ENCODE measurements around the gene RAB3C.
A peak's percentile ranks its signal among the peaks of the same experiment; 100 is the strongest.

RAB3C gene

DNA sequence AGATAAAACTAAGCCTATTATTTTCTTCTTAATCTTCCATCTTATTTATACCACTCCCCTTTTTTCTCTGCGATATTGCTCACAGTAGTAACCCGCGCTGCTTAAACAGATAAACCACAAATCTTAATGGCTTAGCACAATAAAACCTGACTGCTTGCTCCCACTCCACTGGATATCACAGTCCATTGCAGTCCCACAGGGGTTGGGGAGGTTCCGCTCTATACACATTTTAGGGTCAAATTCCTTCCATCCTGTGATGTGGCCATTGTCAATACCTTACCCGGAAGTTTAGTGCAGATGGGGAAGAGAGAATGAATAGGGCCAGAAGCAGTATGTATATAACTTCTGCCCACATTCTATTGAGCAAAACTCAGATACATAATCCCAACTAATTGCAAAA lies 193.7 kb downstream of the RAB3C start:
- TF ChIP-seq, protein P1, sequence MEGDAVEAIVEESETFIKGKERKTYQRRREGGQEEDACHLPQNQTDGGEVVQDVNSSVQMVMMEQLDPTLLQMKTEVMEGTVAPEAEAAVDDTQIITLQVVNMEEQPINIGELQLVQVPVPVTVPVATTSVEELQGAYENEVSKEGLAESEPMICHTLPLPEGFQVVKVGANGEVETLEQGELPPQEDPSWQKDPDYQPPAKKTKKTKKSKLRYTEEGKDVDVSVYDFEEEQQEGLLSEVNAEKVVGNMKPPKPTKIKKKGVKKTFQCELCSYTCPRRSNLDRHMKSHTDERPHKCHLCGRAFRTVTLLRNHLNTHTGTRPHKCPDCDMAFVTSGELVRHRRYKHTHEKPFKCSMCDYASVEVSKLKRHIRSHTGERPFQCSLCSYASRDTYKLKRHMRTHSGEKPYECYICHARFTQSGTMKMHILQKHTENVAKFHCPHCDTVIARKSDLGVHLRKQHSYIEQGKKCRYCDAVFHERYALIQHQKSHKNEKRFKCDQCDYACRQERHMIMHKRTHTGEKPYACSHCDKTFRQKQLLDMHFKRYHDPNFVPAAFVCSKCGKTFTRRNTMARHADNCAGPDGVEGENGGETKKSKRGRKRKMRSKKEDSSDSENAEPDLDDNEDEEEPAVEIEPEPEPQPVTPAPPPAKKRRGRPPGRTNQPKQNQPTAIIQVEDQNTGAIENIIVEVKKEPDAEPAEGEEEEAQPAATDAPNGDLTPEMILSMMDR (IDR thresholded peaks at IDR 0.05; ENCODE audit: insufficient read depth, low read depth, low read length, missing control alignments) = no peak
- no peak overlapping the region for H3K4me3 ChIP-seq (ENCODE audit: low read depth, low read length)
- DNase-seq (ENCODE audit: low read depth) = no peak

- TF ChIP-seq, protein P1 (IDR thresholded peaks at IDR 0.05; ENCODE audit: insufficient read depth, low read depth, low read length, missing control alignments) = no peak
These were observed 196.0 kb downstream of the RAB3C start for GRCh38 chr5:58778888-58779287.

DNA sequence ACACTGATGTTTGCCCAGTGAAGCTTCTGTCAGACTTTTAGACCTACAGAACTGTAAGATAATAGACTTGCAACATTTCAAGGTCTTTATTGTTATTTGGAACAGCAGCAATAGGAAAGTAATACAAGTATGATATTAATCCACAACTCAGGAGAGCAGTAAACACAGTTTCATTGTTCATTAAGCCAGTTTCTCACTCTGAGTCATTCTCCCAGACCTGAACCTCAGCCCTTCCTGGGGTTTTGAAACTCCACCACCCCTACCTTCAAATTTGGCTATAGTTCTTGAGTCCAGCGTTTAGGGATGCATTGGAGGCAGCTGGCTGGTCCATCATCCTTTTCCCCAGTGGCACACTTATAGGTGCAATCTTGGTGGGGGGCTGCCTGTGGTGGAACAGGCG lies 203.2 kb downstream of the RAB3C start:
- no peak overlapping the region for H3K4me3 ChIP-seq (ENCODE audit: low read depth, low read length)
- TF ChIP-seq, protein P1 (IDR thresholded peaks at IDR 0.05; ENCODE audit: insufficient read depth, low read depth, low read length, missing control alignments) = no peak
- DNase-seq (ENCODE audit: low read depth) = no peak

More at GRCh38 chr5:58778888-58779287, 196.0 kb downstream of the RAB3C start:
- DNase-seq (ENCODE audit: low read depth) = no peak
- no peak overlapping the region for H3K4me3 ChIP-seq (ENCODE audit: low read depth, low read length)

DNA sequence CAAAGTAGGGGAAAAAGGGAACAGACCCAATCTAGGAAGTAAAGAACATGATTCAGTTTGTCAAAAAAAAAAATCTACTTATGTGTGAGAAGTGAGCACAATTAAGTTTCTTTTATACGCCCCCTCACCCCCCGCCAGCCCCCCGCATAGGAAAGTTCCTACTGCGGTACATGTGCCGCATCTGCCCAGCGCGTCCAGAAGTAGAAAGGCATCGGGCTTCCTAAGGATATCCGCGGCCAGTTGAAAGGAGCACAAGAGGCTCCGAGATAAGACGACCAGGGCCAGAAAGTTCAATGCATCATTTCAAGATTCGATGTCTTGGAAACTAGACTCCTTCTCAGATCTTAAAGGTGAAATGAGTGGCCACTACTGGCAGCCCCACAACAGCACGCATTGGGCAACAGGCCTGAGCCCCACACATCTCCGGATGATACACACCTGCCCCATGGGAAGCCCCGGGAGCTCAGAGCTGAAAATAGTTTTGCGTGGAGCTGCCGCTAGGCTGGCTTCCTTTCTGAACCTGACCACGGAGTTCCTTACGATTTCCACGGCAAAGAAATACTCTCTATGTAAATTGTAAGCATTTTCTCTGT lies 203.9 kb downstream of the RAB3C start:
- H3K4me3 ChIP-seq (ENCODE audit: low read depth, low read length) = no peak overlapping the region
- no peak for DNase-seq (ENCODE audit: low read depth)
- TF ChIP-seq, protein P1 (IDR thresholded peaks at IDR 0.05; ENCODE audit: insufficient read depth, low read depth, low read length, missing control alignments) = no peak

DNA sequence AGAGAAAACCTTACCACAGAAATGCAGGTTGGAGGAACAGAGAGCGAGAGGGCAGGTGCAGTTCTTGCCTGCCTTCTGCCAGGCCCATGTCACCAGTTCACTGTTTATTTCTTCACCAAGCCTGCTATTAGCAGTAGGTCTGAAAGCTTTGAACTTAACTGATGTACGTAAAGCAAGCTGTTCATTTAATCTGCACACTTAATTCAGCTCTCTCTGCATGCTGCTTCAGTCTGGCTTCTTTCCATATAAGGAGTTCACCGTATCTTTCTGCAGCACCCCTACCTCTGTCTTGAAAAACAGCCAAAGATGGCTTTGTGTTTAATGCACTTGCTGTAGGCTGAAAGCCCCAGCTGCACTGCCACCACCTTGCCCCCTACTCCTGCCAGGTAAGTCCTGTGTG lies 205.1 kb downstream of the RAB3C start:
- TF ChIP-seq, protein P1 (IDR thresholded peaks at IDR 0.05; ENCODE audit: insufficient read depth, low read depth, low read length, missing control alignments) = no peak
- no peak overlapping the region for H3K4me3 ChIP-seq (ENCODE audit: low read depth, low read length)
- DNase-seq (ENCODE audit: low read depth) = no peak

- TF ChIP-seq, protein P1 (IDR thresholded peaks at IDR 0.05; ENCODE audit: insufficient read depth, low read depth, low read length, missing control alignments) = no peak
- DNase-seq (ENCODE audit: low read depth) = peak; percentile 5
- H3K4me3 ChIP-seq (ENCODE audit: low read depth, low read length) = no peak overlapping the region
These were observed 211.2 kb downstream of the RAB3C start for GRCh38 chr5:58793888-58794657.
